Prostate gland (tissue), 2 donors: ENCODE measurements around the gene TMEM184A.

ENCODE experiments used
- CTCF ChIP-seq, 4 experiments: fragments of 200-600 bp in 2 of 4; fragments of 450-650 bp in 2 of 4; sonication (generic) in 2 of 4; IDR thresholded peaks; 1 replicate in 3 of 4; 2 replicates in 1 of 4; pipeline ENCODE4 v1.5.1; 2016 to 2019; ENCODE audit warnings: antibody characterized with exemption in 4 of 4, mild to moderate bottlenecking in 2 of 4, moderate library complexity in 2 of 4
- POLR2A ChIP-seq: fragments of 450-650 bp; IDR thresholded peaks from one replicate; pipeline ENCODE4 v1.6.1; 2016; ENCODE audit warnings: antibody characterized with exemption, mild to moderate bottlenecking
- POLR2AphosphoS5 ChIP-seq: sonication (generic); formaldehyde crosslinking; IDR thresholded peaks from one replicate; pipeline ENCODE4 v1.6.1; 2017; ENCODE audit warnings: antibody characterized with exemption

GRCh38 chr7:1550005-1550845, 5.8 kb downstream of the TMEM184A start:
- no peak for TF ChIP-seq CTCF (IDR thresholded peaks at IDR 0.05)
- TF ChIP-seq POLR2AphosphoS5 = no peak
- no peak for TF ChIP-seq POLR2A
